Stimulated activated CD8-positive, alpha-beta memory T cell treated with anti-CD3 and anti-CD28 coated beads, Interleukin-15, amount 100 ng/mL, for 24 hours (primary cell): ENCODE data around the gene PHLDA3.
A peak's percentile ranks its signal among the peaks of the same experiment; 100 is the strongest.

Experiments used
- DNase-seq: peaks from one replicate; pipeline ENCODE4 v3.0.0-alpha.2; 2020; ENCODE audit warnings: low read depth

PHLDA3 gene

GRCh38 chr1:201468844-201469644 lies at the start of gene PHLDA3:
Gene PHLDA3 (minus strand): TSS chr1:201469188. CDS start chr1:201468786, 402 bp downstream.
- no peak for DNase-seq

DNA sequence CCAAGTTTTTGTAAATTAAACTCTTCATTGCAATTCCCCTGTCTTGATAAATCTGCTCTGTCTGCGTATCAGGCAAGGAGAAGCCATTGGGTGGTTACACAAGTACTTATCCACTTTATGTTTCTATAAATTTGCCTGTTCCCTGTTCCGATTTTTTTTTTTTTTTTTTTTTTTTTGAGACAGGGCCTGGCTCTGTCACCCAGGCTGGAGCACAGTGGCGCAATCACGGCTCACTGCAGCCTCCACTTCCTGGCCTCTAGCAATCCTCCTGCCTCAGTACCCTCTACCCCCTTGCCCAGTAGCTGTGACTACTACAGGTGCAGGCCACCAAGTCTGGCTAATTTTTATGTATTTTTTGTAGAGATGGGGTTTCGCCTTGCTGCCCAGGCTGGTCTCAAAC lies 49.1 kb upstream of the PHLDA3 start:
- no peak for DNase-seq

DNA sequence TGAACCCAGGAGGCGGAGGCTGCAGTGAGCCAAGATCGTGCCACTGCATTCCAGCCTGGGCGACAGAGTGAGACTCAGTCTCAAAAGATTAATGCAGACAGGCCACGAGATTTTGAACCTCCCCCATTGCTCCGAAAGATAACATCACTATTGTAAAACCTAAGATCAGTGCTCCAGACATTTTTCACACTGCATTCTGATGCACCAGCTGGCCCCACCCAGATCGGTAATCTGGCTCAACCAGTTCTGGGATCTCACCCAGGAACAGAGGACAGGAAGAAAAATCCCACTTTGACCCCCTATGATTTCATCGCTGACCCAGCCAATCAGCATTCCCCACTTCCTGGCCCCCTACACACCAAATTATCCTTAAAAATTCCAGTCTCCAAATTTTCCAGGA lies 48.6 kb upstream of the PHLDA3 start:
- no peak for DNase-seq

- no peak for DNase-seq
Measured at GRCh38 chr1:201516511-201517127, 47.6 kb upstream of the PHLDA3 start.

DNA sequence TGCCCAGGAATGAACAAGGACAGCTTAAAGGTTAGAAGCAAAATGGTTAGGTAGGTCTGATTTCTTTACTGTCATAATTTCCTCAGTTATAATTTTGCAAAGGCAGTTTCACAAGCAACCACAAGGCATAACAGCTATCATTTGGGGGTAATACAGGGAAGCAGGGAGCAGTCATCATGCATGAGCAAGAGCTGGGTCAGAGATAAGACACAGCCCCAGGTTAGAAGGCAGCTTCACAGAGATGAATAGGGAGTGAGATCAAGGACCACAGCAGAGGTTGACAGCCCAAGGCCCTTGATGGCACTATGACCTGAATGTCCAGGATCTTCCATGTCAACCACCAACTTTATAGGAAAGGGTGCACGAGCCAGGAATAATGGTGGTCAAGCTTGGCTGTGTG lies 46.9 kb upstream of the PHLDA3 start:
- DNase-seq = no peak

DNA sequence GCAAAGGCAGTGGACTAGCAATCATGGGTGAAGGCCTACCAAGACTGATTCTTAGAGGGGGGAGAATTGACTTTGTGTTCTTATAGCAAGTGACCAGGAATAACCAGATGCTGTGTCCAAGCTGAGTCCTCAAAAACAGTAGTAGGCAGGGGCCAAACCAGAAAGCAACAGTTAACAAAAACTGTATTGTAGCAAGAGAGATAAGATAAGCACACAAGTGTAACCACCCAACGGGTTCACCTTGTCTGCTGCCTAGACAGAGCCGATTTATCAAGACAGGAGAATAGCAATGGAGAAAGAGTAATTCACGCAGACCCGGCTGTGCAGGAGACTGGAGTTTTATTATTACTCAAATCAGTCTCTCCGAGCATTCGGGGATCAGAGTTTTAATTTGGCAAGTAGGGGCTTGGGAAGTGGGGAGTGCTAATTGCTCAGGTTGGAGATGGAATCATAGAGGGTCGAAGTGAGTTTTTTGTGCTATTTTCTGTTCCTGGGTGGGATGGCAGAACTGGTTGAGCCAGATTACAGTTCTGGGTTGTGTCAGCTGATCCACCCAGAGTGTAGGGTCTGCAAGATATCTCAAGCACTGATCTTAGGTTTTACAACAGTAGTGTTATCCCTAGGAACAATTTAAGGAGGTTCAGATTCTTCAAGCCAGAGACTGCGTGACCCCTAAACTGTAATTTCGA lies 46.2 kb upstream of the PHLDA3 start:
- DNase-seq = no peak

DNA sequence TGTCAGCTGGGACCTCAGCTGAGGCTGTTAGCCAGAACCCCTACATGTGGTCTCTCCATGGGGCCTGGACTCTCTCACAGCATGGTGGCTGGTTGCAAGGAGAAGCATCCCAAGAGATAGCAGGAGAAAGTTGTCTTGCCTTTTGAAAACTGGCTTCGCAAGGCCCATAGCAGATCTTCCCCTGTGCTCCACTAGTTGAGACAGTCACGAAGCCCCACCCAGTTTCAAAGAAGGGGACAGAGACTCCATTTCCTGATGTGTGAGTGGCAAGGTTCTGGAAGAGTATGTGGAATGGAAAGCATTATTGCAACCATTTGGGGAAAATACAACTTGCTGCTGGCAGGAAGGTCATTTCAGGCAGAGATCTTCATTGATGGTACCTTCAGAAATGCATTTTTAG lies 45.5 kb upstream of the PHLDA3 start:
- no peak for DNase-seq

GRCh38 chr1:201513498-201514243 lies 44.7 kb upstream of the PHLDA3 start:
- DNase-seq = no peak

DNA sequence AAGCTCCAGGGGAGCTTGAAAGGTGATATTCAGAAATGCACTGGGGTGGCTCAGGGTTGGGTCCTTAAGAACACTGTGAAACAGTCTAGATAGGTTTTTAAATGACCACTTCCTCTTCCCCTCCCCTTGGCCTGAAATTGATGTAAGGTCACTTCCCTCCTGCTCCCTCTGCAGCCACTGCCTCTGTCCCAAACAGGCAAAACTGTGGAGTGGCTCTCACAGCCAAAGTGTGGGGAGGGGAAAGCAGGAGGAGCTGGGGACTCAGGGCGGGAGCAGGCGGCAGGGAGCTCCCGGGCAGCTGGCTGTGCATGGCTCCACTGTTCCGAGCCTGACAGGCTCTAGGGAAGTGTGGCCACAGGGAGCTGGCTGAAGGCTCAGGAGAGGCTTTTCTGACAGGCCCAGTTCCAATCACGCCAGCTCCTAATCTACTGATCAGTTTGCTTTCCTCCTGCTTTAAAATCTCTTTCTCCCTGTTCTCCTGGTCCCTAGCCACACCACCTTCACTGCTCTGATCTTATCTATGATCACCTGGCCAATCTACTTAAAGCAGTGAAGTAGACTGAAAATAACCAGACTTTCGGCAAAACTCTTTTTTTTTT lies 43.1 kb upstream of the PHLDA3 start:
- DNase-seq = no peak

GRCh38 chr1:201511396-201511940 lies 42.5 kb upstream of the PHLDA3 start:
- no peak for DNase-seq

GRCh38 chr1:201510734-201511133 lies 41.7 kb upstream of the PHLDA3 start:
- no peak for DNase-seq

GRCh38 chr1:201509601-201510374 lies 40.8 kb upstream of the PHLDA3 start:
- no peak for DNase-seq

GRCh38 chr1:201508809-201509208 lies 39.8 kb upstream of the PHLDA3 start:
- DNase-seq = no peak

GRCh38 chr1:201507360-201507675 lies 38.3 kb upstream of the PHLDA3 start:
- no peak for DNase-seq

- DNase-seq = peak; percentile 58
Measured at GRCh38 chr1:201506557-201507359, 37.8 kb upstream of the PHLDA3 start, which contains the start of gene CSRP1. Gene CSRP1 (minus strand): TSS chr1:201507123. CDS start chr1:201496303, 10,820 bp downstream.

GRCh38 chr1:201506092-201506491 lies 37.1 kb upstream of the PHLDA3 start:
- no peak for DNase-seq

- no peak for DNase-seq
Measured at GRCh38 chr1:201505503-201505890, 36.5 kb upstream of the PHLDA3 start.

- DNase-seq = no peak
Measured at GRCh38 chr1:201504799-201505502, 36.0 kb upstream of the PHLDA3 start.

GRCh38 chr1:201504179-201504631 lies 35.2 kb upstream of the PHLDA3 start:
- no peak for DNase-seq
